ELF-1 (cell line): Measurements from ENCODE around the gene RPS27.
A peak's percentile ranks its signal among the peaks of the same experiment; 100 is the strongest.

Experiments used
- DNase-seq: peaks from one replicate; pipeline ENCODE4 v3.0.0-alpha.2; 2016; ENCODE audit warnings: low read depth, low spot score

Gene RPS27

GRCh38 chr1:153990468-153991150 is at the start of gene RPS27:
Gene RPS27, plus strand, starts transcription at chr1:153990762. Its CDS starts 35 bp downstream, at chr1:153990797.
- DNase-seq, result peak; percentile 96

DNA sequence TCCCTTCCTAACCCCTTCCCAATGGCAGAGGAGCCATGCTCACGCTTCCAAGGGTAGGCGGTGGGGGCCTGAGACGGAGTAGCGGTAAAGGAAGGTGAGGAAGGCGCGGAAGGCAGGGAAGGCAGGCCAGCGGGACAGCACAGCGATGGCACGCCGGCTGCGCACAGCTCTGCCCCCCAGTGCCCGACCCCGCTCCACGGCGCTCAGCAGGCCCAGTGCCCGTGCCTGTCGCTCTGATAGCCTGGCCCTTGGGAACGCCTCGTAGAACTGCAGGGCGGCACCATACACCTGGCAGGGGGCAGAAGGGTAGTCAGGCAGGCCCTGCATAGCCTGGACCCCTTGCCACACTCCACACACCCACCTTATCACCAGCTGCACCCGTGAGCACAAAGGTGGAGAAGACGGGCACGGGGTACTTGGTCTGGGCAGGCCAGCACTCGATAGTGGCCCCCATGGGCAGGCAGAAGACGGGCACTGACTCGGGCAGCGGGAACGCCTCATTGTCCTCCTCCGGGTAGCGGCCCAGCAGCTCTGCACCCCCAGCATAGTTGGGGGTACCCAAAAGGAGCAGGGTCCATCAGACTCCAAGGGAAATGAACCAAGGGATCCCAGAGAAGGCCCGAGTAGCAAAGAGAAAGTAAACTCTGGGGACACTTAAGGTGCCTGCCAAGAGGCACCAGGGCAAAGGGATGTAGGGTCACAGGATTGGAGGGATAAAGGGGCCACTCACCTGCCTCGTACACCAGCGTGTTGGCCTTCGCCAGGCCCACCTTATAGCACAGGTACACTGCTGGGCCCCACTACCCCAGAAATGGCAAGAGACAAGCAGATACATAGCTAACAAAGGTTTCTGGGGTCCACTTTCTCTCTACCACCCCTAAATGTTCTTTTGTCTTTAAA is 48.5 kb upstream of the RPS27 start:
- no peak for DNase-seq

- no peak for DNase-seq
These were observed 47.6 kb upstream of the RPS27 start for GRCh38 chr1:153942766-153943549.

DNA sequence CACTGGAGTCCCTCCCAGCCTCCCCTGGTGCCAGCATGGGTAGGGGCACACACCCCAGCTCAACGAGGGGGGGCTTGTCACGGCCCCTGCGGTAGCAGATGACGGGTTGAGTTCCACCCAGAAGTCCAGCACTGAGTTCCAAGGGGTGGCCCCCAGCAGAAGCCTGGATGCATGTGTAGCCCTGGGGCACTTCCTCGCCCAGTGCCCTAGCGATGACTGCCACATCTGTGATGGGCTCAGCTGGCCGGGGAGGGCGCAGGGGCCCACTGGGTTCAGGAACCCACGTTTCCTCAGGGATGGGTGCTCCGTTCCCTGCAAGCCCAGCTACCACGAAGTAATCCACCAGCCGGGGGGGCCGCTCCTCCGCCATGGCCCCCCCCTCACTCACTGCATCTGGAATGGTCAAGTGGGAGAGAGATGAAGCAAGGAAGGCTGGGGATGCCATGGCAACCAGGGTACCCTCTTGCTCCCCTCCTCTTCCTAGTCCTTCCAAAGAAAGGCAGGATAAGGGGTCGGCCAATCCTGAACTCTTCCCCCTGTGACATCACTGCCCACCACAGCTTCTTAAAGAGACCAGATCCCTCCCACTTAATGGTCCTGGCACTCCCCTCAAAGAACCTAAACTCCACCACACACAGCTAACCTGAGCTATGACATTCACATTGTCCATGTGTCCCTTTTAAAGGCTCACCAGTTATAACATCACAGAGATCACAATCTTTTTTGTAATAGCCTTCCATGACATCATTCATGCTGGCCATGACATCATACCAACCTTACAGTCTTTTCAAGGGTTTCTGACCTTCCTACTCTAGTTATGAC is 46.3 kb upstream of the RPS27 start:
- DNase-seq, result no peak

DNA sequence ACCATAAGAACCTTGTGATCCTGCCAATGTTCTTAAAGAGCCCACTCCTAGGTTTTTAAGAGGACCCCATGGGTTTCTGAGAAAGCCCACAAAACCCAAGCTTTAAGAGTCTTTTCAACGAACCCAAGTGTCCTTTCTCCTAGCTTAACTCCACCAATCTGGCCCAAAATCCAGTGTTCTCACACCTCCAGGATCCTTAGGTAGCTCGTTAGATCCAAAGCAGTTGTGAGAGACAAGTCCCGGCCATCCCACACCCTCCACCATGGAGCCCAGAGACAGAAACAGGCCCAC is 45.8 kb upstream of the RPS27 start:
- DNase-seq, result no peak

DNA sequence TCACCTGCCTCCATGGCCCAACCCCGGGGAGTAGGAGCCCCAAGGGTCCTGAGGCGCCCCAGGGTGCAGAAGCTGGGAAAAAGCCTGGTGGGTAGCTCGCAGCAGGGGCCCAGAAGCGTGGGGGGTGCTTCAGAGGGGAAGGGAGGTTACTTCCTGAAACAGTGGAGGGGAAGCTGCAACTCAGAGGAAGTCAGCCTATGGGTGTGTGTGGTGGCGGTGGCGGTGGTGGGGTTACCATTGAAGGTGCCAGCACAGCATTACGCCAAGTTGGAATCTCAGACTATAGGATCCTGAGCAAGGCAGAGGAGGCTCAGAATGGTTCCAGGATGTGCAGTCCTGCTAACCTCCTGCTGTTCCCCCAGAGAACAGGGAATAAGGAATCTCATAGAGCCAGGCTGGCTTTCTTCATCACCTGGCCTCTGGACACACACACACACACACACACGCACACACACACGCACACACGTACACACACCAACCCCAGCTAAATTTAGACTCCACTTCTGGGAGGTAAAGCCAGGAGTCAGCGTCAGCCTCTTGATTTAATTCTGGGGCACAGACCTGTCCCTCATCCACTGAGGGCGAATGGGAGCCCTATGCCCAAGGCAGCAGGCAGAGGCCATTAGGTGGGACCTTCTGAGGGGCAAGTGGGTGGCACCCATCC is 45.3 kb upstream of the RPS27 start:
- DNase-seq, result no peak

- peak; percentile 60 for DNase-seq
These were observed 44.6 kb upstream of the RPS27 start for GRCh38 chr1:153945795-153946621.

GRCh38 chr1:153946622-153947241 is 43.8 kb upstream of the RPS27 start, which contains the start of gene DENND4B:
Gene DENND4B, minus strand, starts transcription at chr1:153946718. Its CDS starts 2,344 bp downstream, at chr1:153944374.
- DNase-seq, result peak; percentile 92

- DNase-seq, result no peak
These were observed 39.4 kb upstream of the RPS27 start for GRCh38 chr1:153951183-153951582.

DNA sequence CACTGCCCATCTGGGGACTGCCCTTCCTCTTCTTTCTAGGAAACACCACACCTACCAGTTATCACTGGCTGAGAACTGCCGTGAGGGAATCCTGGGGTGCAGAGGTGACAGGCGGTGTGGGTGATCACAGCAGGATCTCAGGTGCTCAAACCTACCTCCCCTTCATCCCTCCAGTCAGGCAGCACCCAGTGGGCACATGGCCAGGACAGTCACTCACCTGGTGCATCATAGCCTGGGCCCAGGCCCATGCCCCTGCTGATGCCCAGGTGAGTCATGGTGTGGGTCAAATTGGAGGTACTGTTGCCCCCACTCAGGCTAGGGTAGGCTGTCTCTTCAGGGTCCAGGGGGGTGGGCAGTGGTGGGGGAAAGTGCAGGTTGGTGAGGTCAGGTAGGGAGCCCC is 38.8 kb upstream of the RPS27 start:
- DNase-seq, result no peak

GRCh38 chr1:153953859-153954365 is 36.6 kb upstream of the RPS27 start:
- no peak for DNase-seq

DNA sequence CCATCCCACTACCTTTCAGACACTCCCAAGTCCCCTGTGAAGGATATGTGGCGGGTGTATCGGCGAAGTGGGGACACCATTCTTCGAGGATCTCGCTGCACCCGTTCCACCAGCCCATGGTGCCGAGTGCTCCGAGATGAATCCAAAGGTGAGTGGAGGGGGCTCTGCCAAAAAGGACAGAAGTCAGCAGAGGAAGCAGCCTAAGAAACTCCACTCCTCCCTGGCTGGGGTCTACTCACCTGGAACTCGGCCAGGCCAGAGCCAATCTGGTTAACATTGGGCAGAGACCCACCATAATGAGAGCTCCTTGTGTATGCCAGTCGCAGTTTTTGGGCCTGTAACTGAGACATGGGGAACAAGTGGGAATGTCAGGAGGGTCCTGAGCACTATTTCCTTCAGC is 35.7 kb upstream of the RPS27 start:
- no peak for DNase-seq

DNA sequence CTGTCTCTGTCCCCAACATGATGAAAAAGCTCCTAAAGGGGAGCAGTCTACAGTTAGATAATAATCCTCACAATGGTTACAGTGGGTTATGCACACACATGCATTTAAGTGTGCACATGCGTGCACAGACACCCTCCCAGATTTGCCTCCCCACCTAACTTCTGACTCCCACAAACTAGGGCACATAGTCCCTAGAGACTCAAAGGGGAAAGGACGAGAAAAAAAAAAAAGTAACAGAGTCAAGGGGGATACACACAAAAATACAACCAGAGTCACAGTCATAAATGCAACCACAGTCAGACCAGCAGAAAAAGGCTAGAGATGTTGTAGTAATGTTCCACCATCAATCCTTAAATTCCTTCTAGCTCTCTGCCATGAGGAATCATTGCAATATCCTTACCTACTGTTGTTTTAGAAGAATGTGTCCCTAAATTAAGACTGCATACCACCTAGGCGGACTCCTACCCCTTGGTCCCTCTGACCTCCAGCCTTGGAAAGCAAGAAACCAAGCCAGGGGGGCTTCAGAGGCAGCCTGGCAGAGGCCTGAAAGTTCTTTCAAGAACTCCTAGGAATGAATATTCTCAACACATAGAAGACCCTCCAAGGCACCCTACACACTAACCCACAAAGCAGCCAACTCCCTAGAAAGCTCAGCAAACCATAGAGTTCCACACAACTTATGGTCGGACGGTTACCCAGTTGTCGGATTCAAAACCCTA is 33.4 kb upstream of the RPS27 start:
- DNase-seq, result no peak

DNA sequence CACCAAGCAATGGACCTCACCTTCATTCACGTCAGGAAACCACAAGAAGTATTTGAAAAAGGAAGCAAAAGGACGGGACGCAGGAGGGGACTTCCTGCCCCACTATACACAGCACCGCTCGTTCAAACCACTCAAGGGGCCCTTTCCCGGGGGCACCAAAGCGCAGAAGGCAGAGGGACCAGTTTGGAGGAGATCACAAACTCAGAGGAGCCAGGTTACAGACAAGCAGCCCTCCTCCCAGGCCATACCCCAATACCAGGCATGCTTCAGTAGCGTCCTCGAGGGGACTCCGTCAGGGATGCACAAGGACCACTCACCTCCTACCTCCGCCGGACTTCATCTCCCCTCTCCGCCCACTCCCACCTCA is 32.8 kb upstream of the RPS27 start:
- no peak for DNase-seq

GRCh38 chr1:153958111-153958960 is 32.2 kb upstream of the RPS27 start, which contains the start of gene CRTC2:
Gene CRTC2, minus strand, starts transcription at chr1:153958612. Its CDS starts 115 bp downstream, at chr1:153958497.
- peak; percentile 99 for DNase-seq

- DNase-seq, result no peak
These were observed 31.7 kb upstream of the RPS27 start for GRCh38 chr1:153958961-153959260.

GRCh38 chr1:153959454-153959853 is 31.1 kb upstream of the RPS27 start:
- peak; percentile 29 for DNase-seq

- DNase-seq, result no peak
These were observed 30.4 kb upstream of the RPS27 start for GRCh38 chr1:153960206-153960605.
